ENCODE data around the gene PUSL1. TPM values are rescaled to one million over a fixed set of nuclear protein-coding genes. Genes with fewer than 3 reads are reported as not detected.

Gene PUSL1
- total RNA-seq, 1 donor, result 12.6 TPM

GRCh38 chr1:1273209-1273511 is 35.2 kb upstream of the PUSL1 start:
- Histone ChIP-seq H3K4me1 (ENCODE audit: insufficient read depth, low read length) (peaks cover 42% of the 10 kb centered on the region), H3K27me3 (ENCODE audit: insufficient read depth, low read length) (no peaks in the 10 kb centered on the region), H3K4me3 (ENCODE audit: low read length) (peak overlapping the region; percentile 92), H3K9me3 (ENCODE audit: low read depth, low read length) (no peaks in the 10 kb centered on the region)

GRCh38 chr1:1273512-1274298 is 34.7 kb upstream of the PUSL1 start, which contains the start of gene UBE2J2:
TSS of gene UBE2J2 (minus strand) at chr1:1273854. CDS start at chr1:1267992, 5,862 bp downstream.
- H3K27me3 ChIP-seq (ENCODE audit: insufficient read depth, low read length), result no peaks in the 10 kb centered on the region
- peaks cover 42% of the 10 kb centered on the region for H3K4me1 ChIP-seq (ENCODE audit: insufficient read depth, low read length)
- no peaks in the 10 kb centered on the region for H3K9me3 ChIP-seq (ENCODE audit: low read depth, low read length)
- H3K4me3 ChIP-seq (ENCODE audit: low read length), result peak within 1 kb of the TSS; percentile 92

GRCh38 chr1:1274299-1274930 is 34.0 kb upstream of the PUSL1 start:
- peaks cover 42% of the 10 kb centered on the region for H3K4me1 ChIP-seq (ENCODE audit: insufficient read depth, low read length)
- H3K9me3 ChIP-seq (ENCODE audit: low read depth, low read length), result no peaks in the 10 kb centered on the region
- H3K27me3 ChIP-seq (ENCODE audit: insufficient read depth, low read length), result no peaks in the 10 kb centered on the region
- H3K4me3 ChIP-seq (ENCODE audit: low read length), result peak overlapping the region; percentile 92

- Histone ChIP-seq H3K27me3 (ENCODE audit: insufficient read depth, low read length) (no peaks in the 10 kb centered on the region), H3K4me3 (ENCODE audit: low read length) (no peak overlapping the region), H3K4me1 (ENCODE audit: insufficient read depth, low read length) (peaks cover 39% of the 10 kb centered on the region), H3K9me3 (ENCODE audit: low read depth, low read length) (no peaks in the 10 kb centered on the region)
Measured at GRCh38 chr1:1274931-1275431, 33.4 kb upstream of the PUSL1 start.

GRCh38 chr1:1275836-1276235 is 32.6 kb upstream of the PUSL1 start:
- H3K27me3 ChIP-seq (ENCODE audit: insufficient read depth, low read length), result no peaks in the 10 kb centered on the region
- H3K9me3 ChIP-seq (ENCODE audit: low read depth, low read length), result no peaks in the 10 kb centered on the region
- H3K4me3 ChIP-seq (ENCODE audit: low read length), result no peak overlapping the region

DNA sequence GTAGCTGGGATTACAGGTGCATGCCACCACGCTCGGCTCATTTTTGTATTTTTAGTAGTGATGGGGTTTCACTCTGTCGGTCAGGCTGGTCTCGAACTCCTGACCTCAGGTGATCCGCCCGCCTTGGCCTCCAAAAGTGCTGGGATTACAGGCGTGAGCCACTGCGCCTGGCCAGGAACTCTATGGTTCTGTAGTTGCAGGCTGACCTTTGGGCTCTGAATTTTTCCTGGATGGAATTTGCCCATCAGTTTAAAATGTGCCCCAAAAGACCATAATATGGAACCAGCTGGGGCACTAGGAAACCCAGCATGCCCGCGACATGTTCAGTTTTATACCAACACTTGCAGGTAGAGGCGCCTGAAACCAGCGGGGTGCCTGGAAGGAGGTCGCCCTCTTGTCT is 29.8 kb upstream of the PUSL1 start:
- Histone ChIP-seq H3K4me1 (ENCODE audit: insufficient read depth, low read length) (peaks cover 7% of the 10 kb centered on the region), H3K4me3 (ENCODE audit: low read length) (no peak overlapping the region)

More at GRCh38 chr1:1275836-1276235, 32.6 kb upstream of the PUSL1 start:
- H3K4me1 ChIP-seq (ENCODE audit: insufficient read depth, low read length), result peaks cover 30% of the 10 kb centered on the region

DNA sequence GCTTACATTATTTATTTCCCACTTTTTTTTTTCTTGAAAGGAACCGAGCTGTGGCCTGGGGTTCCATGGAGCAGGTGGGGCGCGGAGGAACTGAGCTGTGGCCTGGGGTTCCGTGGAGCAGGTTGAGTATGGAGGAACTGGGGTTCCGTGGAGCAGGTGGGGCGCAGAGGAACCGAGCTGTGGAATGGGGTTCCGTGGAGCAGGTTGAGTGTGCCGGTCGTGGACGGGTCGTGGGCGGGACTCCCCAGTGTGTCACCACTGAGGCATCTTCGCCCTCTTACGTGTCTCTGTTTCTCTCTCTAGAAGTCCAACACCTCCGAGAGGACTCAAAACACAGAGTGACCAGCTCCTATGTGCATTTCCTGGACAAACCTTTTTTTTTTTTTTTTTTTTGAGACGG is 29.4 kb upstream of the PUSL1 start:
- Histone ChIP-seq H3K4me3 (ENCODE audit: low read length) (no peak overlapping the region), H3K27me3 (ENCODE audit: insufficient read depth, low read length) (no peaks in the 10 kb centered on the region), H3K9me3 (ENCODE audit: low read depth, low read length) (no peaks in the 10 kb centered on the region), H3K4me1 (ENCODE audit: insufficient read depth, low read length) (peaks cover 7% of the 10 kb centered on the region)

More for the DNA sequence above, 29.8 kb upstream of the PUSL1 start:
- Histone ChIP-seq H3K27me3 (ENCODE audit: insufficient read depth, low read length) (no peaks in the 10 kb centered on the region), H3K9me3 (ENCODE audit: low read depth, low read length) (no peaks in the 10 kb centered on the region)

- H3K9me3 ChIP-seq (ENCODE audit: low read depth, low read length), result no peaks in the 10 kb centered on the region
- H3K27me3 ChIP-seq (ENCODE audit: insufficient read depth, low read length), result no peaks in the 10 kb centered on the region
- H3K4me3 ChIP-seq (ENCODE audit: low read length), result no peak overlapping the region
- no peaks in the 10 kb centered on the region for H3K4me1 ChIP-seq (ENCODE audit: insufficient read depth, low read length)
Measured at GRCh38 chr1:1280782-1281481, 27.5 kb upstream of the PUSL1 start.

- Histone ChIP-seq H3K9me3 (ENCODE audit: low read depth, low read length) (no peaks in the 10 kb centered on the region), H3K4me3 (ENCODE audit: low read length) (no peak overlapping the region), H3K4me1 (ENCODE audit: insufficient read depth, low read length) (no peaks in the 10 kb centered on the region), H3K27me3 (ENCODE audit: insufficient read depth, low read length) (no peaks in the 10 kb centered on the region)
Measured at GRCh38 chr1:1281533-1282321, 26.7 kb upstream of the PUSL1 start.

GRCh38 chr1:1282998-1283397 is 25.4 kb upstream of the PUSL1 start:
- H3K27me3 ChIP-seq (ENCODE audit: insufficient read depth, low read length), result no peaks in the 10 kb centered on the region
- H3K4me1 ChIP-seq (ENCODE audit: insufficient read depth, low read length), result no peaks in the 10 kb centered on the region
- H3K9me3 ChIP-seq (ENCODE audit: low read depth, low read length), result no peaks in the 10 kb centered on the region
- H3K4me3 ChIP-seq (ENCODE audit: low read length), result no peak overlapping the region

DNA sequence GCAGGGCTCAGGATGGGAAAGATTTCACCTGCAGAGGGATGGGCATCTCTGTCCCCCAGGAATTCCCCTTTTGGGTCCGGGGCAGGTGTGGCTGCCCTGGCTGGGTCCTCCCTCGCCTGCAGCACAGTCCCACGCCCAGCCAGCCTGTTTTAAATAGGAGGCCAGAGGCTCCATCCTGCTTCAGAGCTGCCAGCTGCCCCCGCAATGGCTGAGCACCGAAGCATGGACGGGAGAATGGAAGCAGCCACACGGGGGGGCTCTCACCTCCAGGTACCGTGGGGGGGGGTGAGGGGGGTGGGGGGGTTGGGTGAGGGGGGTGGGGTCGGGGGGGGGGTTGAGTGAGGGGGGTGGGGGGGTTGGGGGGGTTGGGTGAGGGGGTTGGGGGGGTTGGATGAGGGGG is 24.6 kb upstream of the PUSL1 start:
- no peaks in the 10 kb centered on the region for H3K27me3 ChIP-seq (ENCODE audit: insufficient read depth, low read length)

GRCh38 chr1:1284221-1285101 is 23.9 kb upstream of the PUSL1 start:
- no peaks in the 10 kb centered on the region for H3K27me3 ChIP-seq (ENCODE audit: insufficient read depth, low read length)
- no peak overlapping the region for H3K4me3 ChIP-seq (ENCODE audit: low read length)
- H3K9me3 ChIP-seq (ENCODE audit: low read depth, low read length), result no peaks in the 10 kb centered on the region
- no peaks in the 10 kb centered on the region for H3K4me1 ChIP-seq (ENCODE audit: insufficient read depth, low read length)

More for the DNA sequence above, 24.6 kb upstream of the PUSL1 start:
- no peak overlapping the region for H3K4me3 ChIP-seq (ENCODE audit: low read length)
- H3K9me3 ChIP-seq (ENCODE audit: low read depth, low read length), result no peaks in the 10 kb centered on the region
- H3K4me1 ChIP-seq (ENCODE audit: insufficient read depth, low read length), result no peaks in the 10 kb centered on the region

- no peak overlapping the region for H3K4me3 ChIP-seq (ENCODE audit: low read length)
- H3K4me1 ChIP-seq (ENCODE audit: insufficient read depth, low read length), result no peaks in the 10 kb centered on the region
- H3K27me3 ChIP-seq (ENCODE audit: insufficient read depth, low read length), result no peaks in the 10 kb centered on the region
- no peaks in the 10 kb centered on the region for H3K9me3 ChIP-seq (ENCODE audit: low read depth, low read length)
Measured at GRCh38 chr1:1285102-1285571, 23.3 kb upstream of the PUSL1 start.
